Measurements from ENCODE around the gene CAVIN1. TPM values are rescaled to one million over a fixed set of nuclear protein-coding genes. Genes with fewer than 3 reads are reported as not detected.
A peak's percentile ranks its signal among the peaks of the same experiment; 100 is the strongest.

The CAVIN1 gene
- polyA plus RNA-seq, 3 donors, result 0.01 TPM; not detected in 2

DNA sequence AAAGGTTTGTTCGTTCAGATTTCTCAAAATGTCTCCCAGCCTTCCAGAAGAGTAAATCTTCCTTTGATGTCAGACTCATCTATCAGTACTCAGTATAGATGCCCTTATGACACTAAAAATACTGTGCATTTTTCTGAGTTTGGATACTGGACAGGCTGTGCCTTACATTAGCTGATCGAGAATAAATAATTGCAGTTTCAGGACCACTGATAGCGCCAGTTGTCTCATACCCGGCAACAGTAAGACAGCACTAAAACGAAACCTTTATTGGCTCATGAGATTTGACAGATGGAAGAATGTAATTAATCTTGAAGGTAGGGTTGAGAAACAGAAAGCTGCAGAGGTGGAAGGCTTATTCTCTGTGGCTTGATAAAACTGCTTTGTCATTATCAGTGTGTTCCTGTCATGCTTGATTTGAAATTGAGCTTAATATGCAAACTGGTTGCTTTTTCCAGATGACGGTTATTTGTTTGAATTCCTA, 36.8 kb upstream of the CAVIN1 start:
- H3K27ac ChIP-seq (ENCODE audit: low read depth in 1 of 2, low read length in 2 of 2), result peak overlapping the region in 1 of 2 donors; percentile 82
- H3K9me3 ChIP-seq (replicated peaks in 1 of 2; ENCODE audit: control insufficient read depth in 1 of 2, insufficient read depth in 1 of 2, low read length in 2 of 2), result no peaks in the 10 kb centered on the region
- peaks cover 40% of the 10 kb centered on the region for H3K79me2 ChIP-seq (ENCODE audit: insufficient read depth, low read length)
- no peak overlapping the region for H2AFZ ChIP-seq (ENCODE audit: insufficient read depth, low read depth, low read length, poor library complexity, severe bottlenecking)
- peak in 2 of 3 donors; percentile 10 to 23 for DNase-seq
- peaks cover 0 to 3% (median 0%) of the 10 kb centered on the region in 7 donors for H3K9me3 Mint-ChIP-seq
- WGBS (ENCODE audit: insufficient coverage), result 0% methylated on average over 2 of the region's 6 CpGs
- peak overlapping the region; percentile 72 for H3K9ac ChIP-seq (ENCODE audit: insufficient read depth, low read length, poor library complexity, severe bottlenecking)
- peak overlapping the region; percentile 37 to 99 (median 90) for H3K27ac Mint-ChIP-seq
- peaks cover 55% of the 10 kb centered on the region for H3K4me1 Mint-ChIP-seq
- peaks cover 40 to 43% of the 10 kb centered on the region in 2 donors for H3K36me3 Mint-ChIP-seq
- TF ChIP-seq CTCF (IDR thresholded peaks at IDR 0.05), result no peak
- H3K36me3 ChIP-seq (replicated peaks in 1 of 2; ENCODE audit: control insufficient read depth in 1 of 2, insufficient read depth in 2 of 2, low read length in 2 of 2), result peaks cover 30 to 37% of the 10 kb centered on the region in 2 donors
- peak overlapping the region; percentile 85 for H3K4me2 ChIP-seq (replicated peaks; ENCODE audit: extremely low read depth, low read length, poor library complexity, severe bottlenecking)
- no peaks in the 10 kb centered on the region for H3K27me3 ChIP-seq (ENCODE audit: control insufficient read depth in 2 of 2, insufficient read depth in 2 of 2, low read length in 2 of 2)
- H3K4me3 Mint-ChIP-seq, result peak overlapping the region; percentile 97 to 98
- intact Hi-C loops (cut with micrococcal nuclease), result loop anchor here (5.0 kb wide), 3 partner anchors 33 to 73 kb away; partner anchors contain the start of gene STAT3 (in 1 of the 2)
- peaks cover 0 to 2% (median 0%) of the 10 kb centered on the region in 3 donors for H3K27me3 Mint-ChIP-seq (ENCODE audit: low read depth in 3 of 3)
- peaks cover 53 to 58% of the 10 kb centered on the region in 2 donors for H3K4me1 ChIP-seq (ENCODE audit: control insufficient read depth in 1 of 2, insufficient read depth in 2 of 2, low read length in 2 of 2)
- peaks cover 51% of the 10 kb centered on the region for H4K20me1 ChIP-seq (ENCODE audit: insufficient read depth, low read length)
- H3K4me3 ChIP-seq (replicated peaks in 1 of 3; ENCODE audit: low read depth in 2 of 3, low read length in 3 of 3), result peak overlapping the region; percentile 80 to 96 (median 87)

DNA sequence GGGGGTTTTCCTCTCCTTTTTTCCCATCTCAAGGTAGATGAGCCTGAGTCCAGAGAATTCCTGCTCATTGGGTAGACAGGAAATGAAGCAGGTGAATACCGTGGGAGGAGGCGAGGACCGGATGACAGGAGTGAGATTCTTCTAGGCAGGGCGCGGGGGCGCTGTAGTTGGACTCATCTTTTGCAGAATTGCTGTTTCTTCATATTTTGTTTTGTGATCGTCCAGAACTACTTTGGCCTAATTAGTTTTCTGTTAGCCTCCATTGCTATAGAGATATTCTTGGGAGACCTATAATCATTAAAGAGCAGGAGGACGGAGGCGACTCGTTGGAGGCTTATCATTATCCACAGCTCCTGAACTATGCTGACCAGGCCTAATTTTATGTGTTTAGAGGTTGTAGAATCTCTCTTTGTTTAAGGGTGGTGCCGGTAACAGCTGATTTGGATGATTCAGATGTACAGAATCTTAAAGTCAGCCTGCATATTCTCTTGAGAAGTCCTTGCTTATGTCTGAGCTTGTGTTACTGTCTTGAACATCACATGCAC, 36.3 kb upstream of the CAVIN1 start:
- H3K9me3 ChIP-seq (replicated peaks in 1 of 2; ENCODE audit: control insufficient read depth in 1 of 2, insufficient read depth in 1 of 2, low read length in 2 of 2), result no peaks in the 10 kb centered on the region
- H3K27ac ChIP-seq (ENCODE audit: low read depth in 1 of 2, low read length in 2 of 2), result peak overlapping the region; percentile 82 to 84
- peak; percentile 35 for TF ChIP-seq CTCF (IDR thresholded peaks at IDR 0.05)
- whole genome bisulfite sequencing (ENCODE audit: insufficient coverage), result 6% methylated on average over 6 of the region's 11 CpGs
- H3K27me3 Mint-ChIP-seq (ENCODE audit: low read depth in 3 of 3), result peaks cover 0 to 2% (median 0%) of the 10 kb centered on the region in 3 donors
- peaks cover 47% of the 10 kb centered on the region for H4K20me1 ChIP-seq (ENCODE audit: insufficient read depth, low read length)
- peaks cover 27 to 33% of the 10 kb centered on the region in 2 donors for H3K36me3 ChIP-seq (replicated peaks in 1 of 2; ENCODE audit: control insufficient read depth in 1 of 2, insufficient read depth in 2 of 2, low read length in 2 of 2)
- peak overlapping the region; percentile 85 for H3K4me2 ChIP-seq (replicated peaks; ENCODE audit: extremely low read depth, low read length, poor library complexity, severe bottlenecking)
- H3K9ac ChIP-seq (ENCODE audit: insufficient read depth, low read length, poor library complexity, severe bottlenecking), result peak overlapping the region; percentile 72
- intact Hi-C loops (cut with micrococcal nuclease), result loop anchor here in 1 of 2 donors (5.0 kb wide), 2 partner anchors 58 to 72 kb away; partner anchors contain the start of gene STAT3
- peak overlapping the region; percentile 68 for H2AFZ ChIP-seq (ENCODE audit: insufficient read depth, low read depth, low read length, poor library complexity, severe bottlenecking)
- H3K36me3 Mint-ChIP-seq, result peaks cover 36 to 38% of the 10 kb centered on the region in 2 donors
- peak overlapping the region; percentile 80 to 96 (median 87) for H3K4me3 ChIP-seq (replicated peaks in 1 of 3; ENCODE audit: low read depth in 2 of 3, low read length in 3 of 3)
- peaks cover 40% of the 10 kb centered on the region for H3K79me2 ChIP-seq (ENCODE audit: insufficient read depth, low read length)
- H3K27ac Mint-ChIP-seq, result peak overlapping the region; percentile 91 to 99 (median 97)
- DNase-seq, result peak in 1 of 3 donors; percentile 15
- H3K4me1 Mint-ChIP-seq, result peaks cover 60% of the 10 kb centered on the region
- peaks cover 58 to 63% of the 10 kb centered on the region in 2 donors for H3K4me1 ChIP-seq (ENCODE audit: control insufficient read depth in 1 of 2, insufficient read depth in 2 of 2, low read length in 2 of 2)
- H3K4me3 Mint-ChIP-seq, result peak overlapping the region; percentile 97 to 98
- no peaks in the 10 kb centered on the region for H3K27me3 ChIP-seq (ENCODE audit: control insufficient read depth in 2 of 2, insufficient read depth in 2 of 2, low read length in 2 of 2)
- H3K9me3 Mint-ChIP-seq, result peaks cover 0 to 3% (median 0%) of the 10 kb centered on the region in 7 donors
